HepG2 (cell line): Measurements from ENCODE around the gene CALML6. TPM values are rescaled to one million over a fixed set of nuclear protein-coding genes. Genes with fewer than 3 reads are reported as not detected.

Source experiments
- ATAC-seq: fragments of 200-7000 bp; cut with Tn5 transposase; 3 replicates; pipeline ENCODE4 v1.9.1; 2020; ENCODE audit warnings: mild to moderate bottlenecking, moderate library complexity
- BruUV-seq: library from RNA; stranded (reverse); fragments of 400-500 nt; replicated peaks from 2 replicates; lab custom pipeline; 2021; lab: Mats Ljungman, UMichigan
- CTCF ChIA-PET: fragments of 300-600 bp; formaldehyde crosslinking; extraction: SDS; loops from one replicate; lab custom pipeline; 2021; ENCODE audit warnings: low total read pairs, inconsistent platforms, low intra/inter-chr PET ratio; lab: Yijun Ruan, JAX
- POLR2A ChIA-PET: fragments of 350-600 bp; sonication (Branson Sonifier 250); formaldehyde crosslinking; loops from one replicate; lab custom pipeline; 2020; ENCODE audit warnings: antibody characterized with exemption, inconsistent platforms; lab: Yijun Ruan, JAX
- DNase-seq: peaks from one replicate; pipeline ENCODE4 v3.0.0-alpha.2; 2015; ENCODE audit warnings: low spot score
- FAIRE-seq: peaks from 3 replicates; lab custom pipeline; 2011; peaks lifted over from hg19 to GRCh38; lab: Jason Lieb, UNC
- H2AFZ ChIP-seq: one replicate; pipeline ENCODE4 v1.6.1; 2011; ENCODE audit warnings: low read length, inconsistent platforms
- H3K27ac ChIP-seq: fragments of 300-600 bp; 3 replicates; pipeline ENCODE4 v1.8.0; 2011; ENCODE audit warnings: mixed run types, mild to moderate bottlenecking, mixed read lengths, low read length, inconsistent platforms; ENCODE audit not compliant: insufficient read depth; ENCODE audit errors: extremely low read length
- H3K27me3 ChIP-seq, 2 experiments: fragments of 200-600 bp in 1 of 2; 2 replicates in 1 of 2; 3 replicates in 1 of 2; pipeline versions ENCODE4 v1.6.0 to v1.8.0; 2011; ENCODE audit warnings: low read length in 2 of 2, mild to moderate bottlenecking in 2 of 2, moderate library complexity in 2 of 2, inconsistent platforms in 1 of 2; ENCODE audit not compliant: insufficient read depth in 2 of 2, control insufficient read depth in 1 of 2
- H3K36me3 ChIP-seq, 2 experiments: fragments of 200-600 bp in 1 of 2; replicated peaks in 1 of 2; 2 replicates in 1 of 2; 3 replicates in 1 of 2; pipeline versions ENCODE4 v1.5.1 to v1.8.0; 2011; ENCODE audit warnings: low read length in 2 of 2, inconsistent platforms in 1 of 2; ENCODE audit not compliant: insufficient read depth in 2 of 2, control insufficient read depth in 1 of 2
- H3K4me1 ChIP-seq: 2 replicates; pipeline ENCODE4 v1.5.1; 2012; ENCODE audit warnings: low read length, inconsistent platforms; ENCODE audit not compliant: insufficient read depth
- H3K4me2 ChIP-seq: 2 replicates; pipeline ENCODE4 v1.6.0; 2011; ENCODE audit warnings: low read depth, low read length, inconsistent platforms
- H3K4me3 ChIP-seq, 3 experiments: fragments of 200-600 bp in 1 of 3; sonication (generic), shearing (Covaris generic) in 1 of 3; replicated peaks in 1 of 3; 2 replicates each; pipeline ENCODE4 v1.5.1; 2011 to 2016; ENCODE audit warnings: low read length in 3 of 3, inconsistent platforms in 2 of 3, low read depth in 2 of 3, mild to moderate bottlenecking in 2 of 3, control low read depth in 1 of 3, mixed read lengths in 1 of 3; ENCODE audit not compliant: insufficient read depth in 1 of 3
- H3K79me2 ChIP-seq: one replicate; pipeline ENCODE4 v1.6.1; 2011; ENCODE audit warnings: low read length, inconsistent platforms; ENCODE audit not compliant: insufficient read depth
- H3K9ac ChIP-seq: 2 replicates; pipeline ENCODE4 v1.6.0; 2011; ENCODE audit warnings: mild to moderate bottlenecking, low read depth, low read length, inconsistent platforms; ENCODE audit not compliant: insufficient read depth
- H3K9me3 ChIP-seq: 2 replicates; pipeline ENCODE4 v1.5.1; 2012; ENCODE audit warnings: mild to moderate bottlenecking, low read length
- H4K20me1 ChIP-seq: 2 replicates; pipeline ENCODE4 v1.6.0; 2011; ENCODE audit warnings: inconsistent platforms, mild to moderate bottlenecking, low read length, moderate library complexity; ENCODE audit not compliant: insufficient read depth
- ARHGAP35 ChIP-seq: sonication (generic); formaldehyde crosslinking; IDR thresholded peaks from 2 replicates; pipeline ENCODE4 v1.9.0; 2022; ENCODE audit warnings: mild to moderate bottlenecking, inconsistent platforms, moderate library complexity, missing genetic modification reagents, borderline replicate concordance
- FOXO1 ChIP-seq: sonication (generic); formaldehyde crosslinking; IDR thresholded peaks from 2 replicates; pipeline ENCODE4 v1.4.0; 2020; ENCODE audit warnings: missing genetic modification reagents
- PTBP1 ChIP-seq: fragments of 200-400 bp; formaldehyde crosslinking; IDR thresholded peaks from 2 replicates; pipeline ENCODE4 v1.6.1; 2018; ENCODE audit warnings: low read length, low read depth; ENCODE audit not compliant: poor library complexity, severe bottlenecking
- RARA ChIP-seq: IDR thresholded peaks from 2 replicates; pipeline ENCODE4 v1.6.1; 2016; ENCODE audit warnings: missing genetic modification reagents, missing compliant biosample characterization
- TCF7 ChIP-seq: sonication (generic); IDR thresholded peaks from 2 replicates; pipeline ENCODE4 v1.6.1; 2016; ENCODE audit warnings: antibody characterized with exemption, low read depth
- TRAFD1 ChIP-seq: sonication (generic); formaldehyde crosslinking; IDR thresholded peaks from 2 replicates; pipeline ENCODE4 v1.5.1; 2020; ENCODE audit warnings: missing genetic modification reagents, mild to moderate bottlenecking, borderline replicate concordance
- ZC3H13 ChIP-seq: sonication (generic); formaldehyde crosslinking; IDR thresholded peaks from 2 replicates; pipeline ENCODE4 v1.8.1; 2023; ENCODE audit warnings: mild to moderate bottlenecking, missing genetic modification reagents, moderate library complexity
- ZFX ChIP-seq: sonication (generic); formaldehyde crosslinking; IDR thresholded peaks from 2 replicates; pipeline ENCODE4 v1.4.0; 2020; ENCODE audit warnings: mild to moderate bottlenecking, low read depth, missing genetic modification reagents, moderate library complexity
- ZNF17 ChIP-seq: sonication (generic); formaldehyde crosslinking; IDR thresholded peaks from 2 replicates; pipeline ENCODE4 v1.5.0; 2020; ENCODE audit warnings: mild to moderate bottlenecking, missing genetic modification reagents
- ZNF274 ChIP-seq: sonication (generic); formaldehyde crosslinking; IDR thresholded peaks from 2 replicates; pipeline ENCODE4 v1.5.1; 2020; ENCODE audit warnings: mild to moderate bottlenecking, missing genetic modification reagents
- ZNF326 ChIP-seq: sonication (generic); formaldehyde crosslinking; IDR thresholded peaks from 2 replicates; pipeline ENCODE4 v1.4.0; 2020; ENCODE audit warnings: missing genetic modification reagents, borderline replicate concordance
- ZNF550 ChIP-seq: sonication (generic); formaldehyde crosslinking; IDR thresholded peaks from 2 replicates; pipeline ENCODE4 v1.4.0; 2020; ENCODE audit warnings: mild to moderate bottlenecking, missing genetic modification reagents, borderline replicate concordance
- ZNF597 ChIP-seq: sonication (generic); formaldehyde crosslinking; IDR thresholded peaks from 2 replicates; pipeline ENCODE4 v1.5.0; 2020; ENCODE audit warnings: missing genetic modification reagents
- ZNF720 ChIP-seq: sonication (generic); formaldehyde crosslinking; IDR thresholded peaks from 2 replicates; pipeline ENCODE4 v1.4.0; 2020; ENCODE audit warnings: missing genetic modification reagents
- WGBS: methylation state at CpG from one replicate; pipeline ENCODE4 v1.1.6; 2017; ENCODE audit warnings: low lambda C conversion rate; 5-methylcytosine and 5-hydroxymethylcytosine counted together
- in situ Hi-C: cut with HindIII; loops from 2 replicates; pipeline ENCODE4 v1.10.0; 2017; ENCODE audit warnings: low pct_unique_long_range_greater_than_20kb; ENCODE audit not compliant: extremely low pct_ligation_motif_present
- intact Hi-C: fragments of 100-400 bp; cut with micrococcal nuclease; formaldehyde crosslinking; loops from one replicate; pipeline ENCODE4 v1.10.0; 2022; ENCODE audit not compliant: unreplicated experiment
- polyA plus RNA-seq, 8 experiments: library from polyadenylated mRNA; depleted of rRNA in 3 of 8; stranded (reverse) in 7 of 8; unstranded in 1 of 8; fragments of >200 nt; fragmentation: Illumina TruSeq in 4 of 8; extraction: Trizol in 4 of 8; gene quantifications; 2 replicates each; pipeline versions ENCODE4 v1.2.1 to v1.2.3, GENCODE V29; 2011 to 2016; ENCODE audit warnings: low read depth in 4 of 8, missing spikeins in 1 of 8, mixed read lengths in 1 of 8; ENCODE audit not compliant: insufficient read depth in 1 of 8
- total RNA-seq, 5 experiments: library from RNA; depleted of rRNA; stranded (reverse); fragments of >200 nt; fragmentation: Illumina TruSeq; extraction: Trizol; gene quantifications; 2 replicates each; pipeline ENCODE4 v1.2.3, GENCODE V29; 2016; ENCODE audit warnings: low read depth in 1 of 5
- TF ChIP-seq, protein P1 (sequence below): sonication (generic); formaldehyde crosslinking; IDR thresholded peaks from 2 replicates; pipeline ENCODE4 v1.5.0; 2020; ENCODE audit warnings: missing genetic modification reagents, mild to moderate bottlenecking, borderline replicate concordance
- TF ChIP-seq, protein P2 (sequence below): sonication (generic); formaldehyde crosslinking; IDR thresholded peaks from 2 replicates; pipeline ENCODE4 v1.9.0; 2022; ENCODE audit warnings: low read depth, missing genetic modification reagents

CALML6 gene
- total and polyA plus RNA-seq, 2 of the 13 experiments (the other 11 are each of a cell fraction or from before 2014, with no cell fraction given), result 0.11 to 0.12 TPM

- TF ChIP-seq RARA (CRISPR knock-in tag) (peak; percentile 57), ZNF17 (peak; percentile 91; the same call in 1 of the 2 replicates), TCF7 (peak; percentile 61; the same call in 1 of the 2 replicates), ZC3H13 (CRISPR knock-in tag) (peak; percentile 64; the same call in 1 of the 2 replicates)
- TF ChIP-seq, protein P1, sequence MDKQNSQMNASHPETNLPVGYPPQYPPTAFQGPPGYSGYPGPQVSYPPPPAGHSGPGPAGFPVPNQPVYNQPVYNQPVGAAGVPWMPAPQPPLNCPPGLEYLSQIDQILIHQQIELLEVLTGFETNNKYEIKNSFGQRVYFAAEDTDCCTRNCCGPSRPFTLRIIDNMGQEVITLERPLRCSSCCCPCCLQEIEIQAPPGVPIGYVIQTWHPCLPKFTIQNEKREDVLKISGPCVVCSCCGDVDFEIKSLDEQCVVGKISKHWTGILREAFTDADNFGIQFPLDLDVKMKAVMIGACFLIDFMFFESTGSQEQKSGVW (CRISPR knock-in tag), result no peak
- TF ChIP-seq, all 625 proteins: peak for 28
These were observed 40.6 kb downstream of the CALML6 start (continued) for GRCh38 chr1:1955621-1956094.

GRCh38 chr1:1956101-1956500 is 41.0 kb downstream of the CALML6 start:
- ChIA-PET CTCF (no interaction called here), POLR2A (interaction anchor here (1.4 to 4.3 kb wide), 2 partner anchors 9 to 12 kb away, joined by 5 to 18 read pairs; no protein-coding TSS in a partner anchor)
- H3K79me2 ChIP-seq, result no peaks in the 10 kb centered on the region
- peaks cover 70% of the 10 kb centered on the region for H3K4me1 ChIP-seq
- in situ Hi-C loops, result no loop called here
- peak overlapping the region; percentile 56 for H3K4me2 ChIP-seq
- no peak for FAIRE-seq
- no peak for DNase-seq
- intact Hi-C loops, result no loop called here
- no peaks in the 10 kb centered on the region for H3K36me3 ChIP-seq
- no peaks in the 10 kb centered on the region for H4K20me1 ChIP-seq
- BruUV-seq, result no TSS peak
- H3K27ac ChIP-seq, result no peak overlapping the region
- no peak overlapping the region for H3K9ac ChIP-seq
- H2AFZ ChIP-seq, result no peak overlapping the region
- no peaks in the 10 kb centered on the region for H3K9me3 ChIP-seq
- peaks cover 0 to 29% of the 10 kb centered on the region in 2 experiments; a peak in 3 of 5 replicates for H3K27me3 ChIP-seq
- no peak for ATAC-seq
- WGBS, result 71% methylated on average over 3 of the region's 7 CpGs
- H3K4me3 ChIP-seq, result peak overlapping the region in 1 of 3 experiments; percentile 17; a peak in 1 of 6 replicates
- TF ChIP-seq ZNF326 (no peak), ZNF274 (no peak), FOXO1 (CRISPR knock-in tag) (no peak), ZFX (CRISPR knock-in tag) (no peak), PTBP1 (no peak), ZNF550 (CRISPR knock-in tag) (no peak), ZNF597 (CRISPR knock-in tag) (no peak), ARHGAP35 (CRISPR knock-in tag) (no peak), ZNF720 (no peak), TRAFD1 (CRISPR knock-in tag) (no peak)
- TF ChIP-seq, protein P2, sequence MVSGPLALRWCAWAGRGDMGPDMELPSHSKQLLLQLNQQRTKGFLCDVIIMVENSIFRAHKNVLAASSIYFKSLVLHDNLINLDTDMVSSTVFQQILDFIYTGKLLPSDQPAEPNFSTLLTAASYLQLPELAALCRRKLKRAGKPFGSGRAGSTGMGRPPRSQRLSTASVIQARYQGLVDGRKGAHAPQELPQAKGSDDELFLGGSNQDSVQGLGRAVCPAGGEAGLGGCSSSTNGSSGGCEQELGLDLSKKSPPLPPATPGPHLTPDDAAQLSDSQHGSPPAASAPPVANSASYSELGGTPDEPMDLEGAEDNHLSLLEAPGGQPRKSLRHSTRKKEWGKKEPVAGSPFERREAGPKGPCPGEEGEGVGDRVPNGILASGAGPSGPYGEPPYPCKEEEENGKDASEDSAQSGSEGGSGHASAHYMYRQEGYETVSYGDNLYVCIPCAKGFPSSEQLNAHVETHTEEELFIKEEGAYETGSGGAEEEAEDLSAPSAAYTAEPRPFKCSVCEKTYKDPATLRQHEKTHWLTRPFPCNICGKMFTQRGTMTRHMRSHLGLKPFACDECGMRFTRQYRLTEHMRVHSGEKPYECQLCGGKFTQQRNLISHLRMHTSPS (CRISPR knock-in tag), result 0 out of 2 replicates have a peak, but pooled peaks have one; percentile 1
